Stimulated activated CD8-positive, alpha-beta memory T cell treated with anti-CD3 and anti-CD28 coated beads, Interleukin-7, amount 100 ng/mL, for 48 hours (primary cell): ENCODE data around the gene NANS.
"Not testable (repeated sequence)": the region's sequence is repeated elsewhere in the genome, so short reads cannot be mapped to it uniquely, and the experiment has no call there.

ENCODE experiments used
- DNase-seq, 2 donors: peaks; one replicate each; pipeline ENCODE4 v3.0.0-alpha.2; 2020; ENCODE audit warnings: low read depth in 1 of 2; ENCODE audit errors: extremely low read depth in 1 of 2

The NANS gene

DNA sequence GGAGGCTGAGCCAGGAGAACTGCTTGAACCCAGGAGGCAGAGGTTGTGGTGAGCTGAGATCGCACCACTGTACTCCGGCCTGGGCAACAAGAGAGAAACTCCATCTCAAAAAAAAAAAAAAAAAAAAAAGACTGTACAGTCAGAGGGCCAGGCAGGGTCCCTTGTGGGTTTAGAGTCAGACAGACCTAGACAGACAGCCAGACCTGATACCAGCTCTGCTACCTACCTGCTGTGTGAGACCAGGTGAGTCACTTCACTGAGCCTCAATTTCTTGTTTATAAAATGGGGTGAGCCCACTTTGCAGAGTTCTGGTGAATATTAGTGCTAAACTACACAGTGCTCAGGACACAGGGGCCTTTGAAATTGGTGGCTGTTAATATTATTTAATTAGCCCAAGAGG lies 42.8 kb downstream of the NANS start:
- DNase-seq: no peak

DNA sequence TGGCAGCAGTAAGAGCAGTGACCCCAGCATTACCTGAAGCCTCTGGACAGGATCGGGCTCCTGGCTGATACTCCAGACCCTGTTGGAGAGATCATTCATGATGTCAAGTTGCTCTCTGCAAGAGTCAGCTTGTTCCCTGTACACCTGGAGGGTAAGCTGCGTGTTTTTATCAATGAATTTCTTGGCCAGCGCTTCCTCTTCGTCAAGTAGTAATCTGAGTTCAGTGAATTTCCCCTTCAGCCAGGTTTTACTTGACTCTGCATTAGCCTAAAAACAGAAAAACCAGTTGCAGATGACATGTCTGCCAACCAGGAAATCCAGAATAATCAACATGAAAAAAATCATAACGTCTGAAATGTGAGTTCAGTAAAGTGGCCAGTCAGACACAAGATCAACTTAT lies 43.4 kb downstream of the NANS start:
- DNase-seq: no peak

DNA sequence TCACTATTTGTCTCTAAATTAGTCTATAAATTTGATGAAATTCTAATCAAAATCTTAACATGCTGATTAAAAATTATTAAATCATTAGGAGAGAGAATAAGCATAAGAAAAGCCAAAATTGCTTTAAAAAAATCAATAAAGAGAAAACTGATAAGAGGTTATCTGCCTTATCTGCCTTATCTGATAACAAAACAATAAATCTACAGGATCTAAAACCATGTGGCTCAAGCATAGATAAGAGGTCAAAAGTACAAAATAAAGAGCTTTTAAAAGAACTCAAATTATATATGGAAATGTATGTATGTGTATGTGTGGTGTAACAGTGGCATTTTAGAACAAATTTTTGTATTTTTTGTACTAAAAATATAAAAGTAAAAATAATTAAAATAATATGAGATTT lies 43.9 kb downstream of the NANS start:
- DNase-seq: no peak

DNA sequence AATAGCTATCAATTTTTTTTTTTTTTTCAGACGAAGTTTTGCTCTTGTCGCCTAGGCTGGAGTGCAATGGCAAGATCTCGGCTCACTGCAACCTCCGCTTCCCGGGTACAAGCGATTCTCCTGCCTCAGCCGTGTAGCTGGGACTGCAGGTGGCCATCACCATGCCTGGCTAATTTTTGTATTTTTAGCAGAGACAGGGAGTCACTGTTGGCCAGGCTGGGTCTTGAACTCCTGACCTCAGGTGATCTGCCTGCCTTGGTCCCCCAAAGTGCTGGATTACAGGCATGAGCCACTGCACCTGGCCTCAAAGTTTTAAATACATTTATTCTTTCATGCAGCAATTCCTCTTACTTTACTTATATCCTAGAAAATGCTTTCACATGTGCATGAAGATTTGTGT lies 44.9 kb downstream of the NANS start:
- no peak for DNase-seq

DNA sequence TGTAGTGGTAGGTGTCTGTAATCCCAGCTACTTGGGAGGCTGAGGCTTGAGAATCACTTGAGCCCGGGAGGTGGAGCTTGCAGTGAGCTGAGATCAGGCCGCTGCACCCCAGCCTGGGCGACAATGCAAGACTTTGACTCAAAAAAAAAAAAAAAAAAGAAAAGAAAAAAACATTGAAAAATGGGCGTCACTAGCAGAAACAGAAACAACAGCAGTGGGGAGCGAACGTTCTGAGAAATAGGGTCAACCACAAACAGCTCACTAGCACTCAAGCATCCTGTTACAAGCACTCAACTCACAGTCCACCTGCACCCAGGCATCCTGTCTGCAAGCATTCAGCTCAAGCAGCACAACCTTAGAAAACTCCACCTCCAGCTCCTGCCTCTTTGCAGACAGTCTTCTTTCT lies 45.3 kb downstream of the NANS start:
- DNase-seq: peak; percentile 25 to 75

DNA sequence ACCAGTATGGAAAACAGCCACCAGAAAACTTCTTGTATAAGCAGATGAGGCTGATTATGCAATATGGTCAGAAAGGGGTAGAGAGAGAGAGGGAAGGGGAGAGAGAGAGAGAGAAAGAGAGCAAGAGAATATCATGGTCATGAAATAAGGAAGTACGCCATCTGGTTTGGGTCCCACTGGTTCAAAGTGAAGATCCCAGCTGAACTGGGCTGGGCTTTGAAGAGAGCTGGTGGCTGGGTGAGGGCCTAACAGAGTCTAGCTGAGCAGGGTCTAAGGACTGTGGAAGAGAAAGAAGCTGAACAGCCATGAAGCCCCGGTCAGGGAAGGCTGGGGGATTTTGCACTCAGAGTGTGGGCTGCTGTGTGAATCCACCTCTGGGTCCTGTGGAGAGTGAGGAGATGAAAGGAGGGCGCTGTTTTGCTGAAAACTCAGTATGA lies 47.9 kb downstream of the NANS start:
- DNase-seq: no peak

DNA sequence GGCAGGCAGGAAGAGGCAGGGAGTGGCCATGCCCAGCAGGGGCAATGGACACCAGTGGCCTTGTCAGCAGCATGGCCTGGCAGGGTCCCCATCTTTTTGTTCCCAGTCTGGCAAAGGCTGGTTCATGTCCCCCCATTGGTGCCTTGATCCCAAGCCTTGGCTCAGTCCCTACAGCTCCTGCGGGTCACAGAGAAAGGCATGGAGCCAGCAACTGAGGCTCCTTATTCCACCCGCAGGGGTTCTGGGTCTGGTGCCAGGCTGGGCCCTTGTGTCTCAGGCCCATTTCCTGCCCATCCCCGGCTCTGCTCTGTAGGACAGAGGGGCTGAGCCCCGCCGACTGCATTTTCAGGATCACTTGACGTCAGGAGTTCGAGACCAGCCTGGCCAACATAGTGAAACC lies 48.5 kb downstream of the NANS start:
- DNase-seq: no peak

DNA sequence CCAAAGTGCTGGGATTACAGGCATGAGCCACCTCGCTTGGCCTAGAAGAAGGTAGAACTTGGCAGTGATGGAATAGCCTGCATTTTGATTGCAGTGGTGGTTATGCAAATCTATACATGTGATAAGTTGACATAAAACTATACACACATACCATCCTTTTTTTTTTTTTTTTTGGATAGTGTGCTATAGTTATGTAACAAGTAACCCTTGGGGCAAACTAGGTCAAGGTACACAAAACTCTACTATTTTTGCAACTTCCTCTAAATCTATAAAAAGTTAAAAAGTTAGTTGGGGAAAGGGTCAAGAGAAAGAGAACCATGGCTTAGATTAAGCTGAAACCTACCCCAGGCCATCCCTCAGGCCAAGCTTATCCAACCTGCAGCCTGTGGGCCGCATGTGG lies 51.4 kb downstream of the NANS start:
- DNase-seq: no peak

DNA sequence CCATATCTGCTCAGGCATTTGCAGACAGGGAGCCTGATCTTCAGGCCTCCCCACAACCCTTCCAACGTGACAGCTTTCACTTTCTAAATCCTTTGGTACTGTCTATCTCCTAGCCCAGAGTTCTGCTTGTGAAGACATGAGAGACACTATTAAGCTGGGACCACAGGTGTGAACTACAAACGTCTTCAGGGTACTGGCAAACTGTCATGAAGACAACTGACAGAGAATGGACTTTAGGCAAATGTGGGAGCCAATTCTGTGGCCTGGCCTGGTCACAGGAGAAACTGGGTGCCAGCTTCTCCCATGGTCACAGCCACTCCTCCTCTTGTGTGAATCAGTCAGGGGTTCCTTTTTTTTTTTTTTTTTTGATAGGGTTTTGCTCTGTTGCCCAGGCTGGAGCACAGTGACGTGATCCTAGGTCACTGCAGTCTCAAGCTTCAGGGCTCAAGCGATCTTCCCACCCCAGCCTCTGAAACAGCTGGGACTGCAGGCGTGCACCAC lies 52.0 kb downstream of the NANS start:
- no peak for DNase-seq

DNA sequence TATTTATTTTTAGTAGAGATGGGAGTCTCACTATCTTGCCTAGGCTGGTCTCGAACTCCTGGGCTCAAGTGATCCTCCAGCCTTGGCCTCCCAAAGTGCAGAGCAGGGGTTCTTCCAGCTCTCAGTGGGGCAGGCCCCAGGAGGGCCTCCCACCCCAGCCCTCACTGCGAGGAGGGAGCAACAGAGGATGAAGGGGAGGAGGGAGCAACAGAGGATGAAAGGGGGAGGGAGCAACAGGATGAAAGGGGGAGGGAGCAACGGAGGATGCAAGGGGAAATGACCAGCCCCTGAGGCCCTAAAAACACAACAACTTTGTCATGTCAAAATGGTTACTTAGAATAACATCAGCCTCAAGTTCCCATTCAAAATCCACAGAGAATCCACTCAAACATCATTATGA lies 52.5 kb downstream of the NANS start:
- DNase-seq: no peak

DNA sequence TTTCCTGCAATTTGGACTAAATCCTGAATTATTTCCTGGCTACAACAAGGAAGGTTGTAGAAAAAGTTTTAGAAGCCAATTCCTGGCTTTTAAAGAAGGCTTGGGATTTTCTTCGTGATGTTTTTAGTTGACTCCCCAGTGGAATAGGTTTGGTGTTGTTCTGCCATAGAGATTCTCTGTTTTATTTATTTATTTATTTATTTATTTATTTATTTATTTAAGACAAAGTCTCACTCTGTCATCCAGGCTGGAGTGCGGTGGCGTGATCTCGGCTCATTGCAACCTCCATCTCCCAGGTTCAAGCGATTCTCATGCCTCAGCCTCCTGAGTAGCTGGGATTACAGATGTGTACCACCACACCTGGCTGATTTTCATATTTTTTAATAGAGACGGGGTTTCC lies 60.6 kb downstream of the NANS start:
- DNase-seq: not testable (repeated sequence)

DNA sequence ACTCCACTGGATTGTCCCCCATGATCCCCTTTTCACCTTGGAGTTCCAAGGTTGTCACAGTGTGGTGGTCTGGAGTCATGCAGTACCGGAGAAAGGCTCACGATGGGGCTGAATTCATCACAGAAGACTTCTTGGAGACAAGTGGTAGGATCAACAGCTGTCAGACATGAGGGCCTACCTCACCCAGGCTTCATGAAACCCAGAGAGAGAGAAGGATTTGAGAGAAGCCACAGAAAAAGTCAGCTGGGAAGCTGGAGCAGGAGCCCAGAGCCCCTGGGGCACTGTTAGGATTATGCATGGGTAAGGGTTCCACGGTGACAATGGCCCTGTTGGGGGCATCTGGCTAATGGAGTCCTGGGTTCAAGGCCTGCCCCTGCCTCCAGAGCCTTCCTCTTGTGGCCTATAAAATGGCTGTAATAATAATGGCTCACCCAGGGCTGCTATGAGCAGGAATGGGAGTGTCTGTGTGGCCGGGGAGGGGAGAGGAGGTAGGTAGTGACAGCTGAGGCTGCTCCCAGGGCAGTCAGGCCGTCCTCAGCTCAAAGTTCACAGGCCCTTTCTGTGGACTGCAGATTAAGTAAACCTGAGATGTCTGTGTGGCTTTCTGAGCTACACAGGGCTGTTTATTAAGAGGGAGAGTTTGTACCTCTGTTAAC lies 61.6 kb downstream of the NANS start:
- peak in 1 of 2 donors; percentile 22 for DNase-seq

DNA sequence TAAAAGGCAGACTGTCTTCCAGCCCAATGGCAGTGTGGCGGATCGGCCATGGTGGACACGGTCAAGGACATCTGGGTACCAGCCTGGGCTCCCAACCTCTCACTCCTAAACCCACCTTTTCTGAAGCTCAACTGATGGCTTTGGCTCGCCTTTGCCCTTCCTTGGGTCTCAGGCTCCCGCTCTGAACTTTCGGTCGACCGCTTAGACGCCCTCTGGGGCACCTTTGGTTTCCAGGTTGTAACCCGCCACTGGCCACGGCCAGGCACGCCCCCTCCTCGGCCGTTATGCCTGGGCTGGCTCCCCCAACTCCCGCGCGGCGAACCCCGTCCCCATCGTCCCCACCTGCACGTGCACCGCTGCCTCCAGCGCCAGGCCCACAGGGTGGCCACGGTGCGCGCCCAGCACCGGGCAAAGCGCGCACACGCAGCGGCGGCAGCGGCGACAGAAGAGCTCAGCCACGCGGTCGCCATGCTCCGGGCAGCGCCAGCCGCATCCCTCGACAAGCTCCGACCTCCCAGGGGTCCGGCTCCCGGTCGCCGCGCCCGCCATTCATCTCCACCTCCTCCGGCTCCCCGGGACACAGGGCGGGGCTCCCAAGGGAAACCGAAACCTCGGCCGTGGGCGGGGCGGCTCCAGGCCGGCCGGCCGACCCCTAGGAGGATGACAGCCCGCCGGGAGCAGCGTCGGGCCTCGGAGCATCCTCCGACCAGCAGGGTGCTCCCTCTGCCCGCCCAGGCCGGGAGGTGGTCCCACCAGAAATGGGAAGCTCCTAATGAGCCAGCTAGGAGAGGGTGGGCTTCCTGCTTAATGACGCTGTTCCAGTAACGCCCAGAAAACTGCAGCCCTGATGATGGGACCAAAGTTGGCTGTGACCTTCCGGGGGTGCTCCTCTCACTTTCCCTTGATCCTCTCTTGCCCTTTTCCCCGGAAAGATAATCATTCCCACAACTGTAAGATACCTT lies 62.4 kb downstream of the NANS start, which contains the start of gene TRIM14:
Gene TRIM14 (minus strand): TSS at position 583 of the 962 bp plus-strand sequence. CDS start 34 bp downstream, at position 549.
- peak; percentile 32 to 41 for DNase-seq

DNA sequence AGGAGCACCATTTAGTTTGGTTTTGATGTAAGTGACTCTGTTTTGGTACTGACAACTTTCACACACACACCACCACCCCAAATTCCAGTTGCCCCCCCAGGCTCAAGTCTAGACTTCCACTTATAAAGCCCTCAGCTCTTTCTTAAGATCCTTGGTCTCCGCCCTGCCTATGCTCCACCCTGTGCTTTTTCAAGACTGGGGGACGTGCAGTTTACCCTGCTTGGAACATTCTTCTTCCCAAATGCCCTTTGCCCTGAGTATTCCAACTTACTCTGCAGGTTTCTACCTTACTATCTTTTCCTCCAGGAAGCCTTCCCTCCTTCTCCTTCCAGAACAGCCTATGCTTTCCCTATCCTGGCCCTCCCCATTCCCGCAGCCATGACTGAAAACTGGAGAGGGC lies 63.9 kb downstream of the NANS start:
- no peak for DNase-seq

DNA sequence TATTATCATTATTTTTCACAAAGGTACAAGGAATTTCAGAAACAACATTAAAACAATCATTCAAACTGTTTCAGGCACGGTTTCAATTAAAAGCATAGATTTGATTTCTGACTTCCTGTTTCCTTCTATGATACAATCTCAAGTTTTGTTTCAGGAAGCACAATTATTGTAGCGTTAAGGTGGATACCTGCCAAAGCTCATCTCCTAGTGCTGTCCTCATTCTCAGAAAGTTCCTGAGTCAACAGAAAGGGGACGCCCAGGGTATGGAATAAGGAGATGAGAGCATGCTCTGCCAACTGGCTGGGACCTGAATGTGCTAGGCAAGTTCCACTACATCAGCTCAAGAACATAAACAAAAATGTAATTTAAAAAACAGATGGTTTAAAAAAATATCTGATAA lies 64.5 kb downstream of the NANS start:
- DNase-seq: no peak

DNA sequence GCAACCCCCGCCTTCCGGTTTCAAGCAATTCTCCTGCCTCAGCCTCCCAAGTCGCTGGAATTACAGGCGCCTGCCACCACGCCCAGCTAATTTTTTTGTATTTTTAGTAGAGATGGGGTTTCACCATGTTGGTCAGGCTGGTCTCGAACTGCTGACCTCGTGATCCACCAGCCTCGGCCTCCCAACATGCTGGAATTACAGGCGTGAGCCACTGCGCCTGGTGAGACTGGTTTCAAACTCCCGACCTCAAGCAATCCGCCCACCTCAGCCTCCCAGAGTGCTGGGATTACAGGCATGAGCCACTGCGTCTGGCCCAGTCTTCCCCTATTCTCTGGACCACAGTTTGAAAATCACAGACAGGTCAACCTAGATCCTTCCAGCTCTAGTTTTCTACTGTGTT lies 67.6 kb downstream of the NANS start:
- not testable (repeated sequence) for DNase-seq

DNA sequence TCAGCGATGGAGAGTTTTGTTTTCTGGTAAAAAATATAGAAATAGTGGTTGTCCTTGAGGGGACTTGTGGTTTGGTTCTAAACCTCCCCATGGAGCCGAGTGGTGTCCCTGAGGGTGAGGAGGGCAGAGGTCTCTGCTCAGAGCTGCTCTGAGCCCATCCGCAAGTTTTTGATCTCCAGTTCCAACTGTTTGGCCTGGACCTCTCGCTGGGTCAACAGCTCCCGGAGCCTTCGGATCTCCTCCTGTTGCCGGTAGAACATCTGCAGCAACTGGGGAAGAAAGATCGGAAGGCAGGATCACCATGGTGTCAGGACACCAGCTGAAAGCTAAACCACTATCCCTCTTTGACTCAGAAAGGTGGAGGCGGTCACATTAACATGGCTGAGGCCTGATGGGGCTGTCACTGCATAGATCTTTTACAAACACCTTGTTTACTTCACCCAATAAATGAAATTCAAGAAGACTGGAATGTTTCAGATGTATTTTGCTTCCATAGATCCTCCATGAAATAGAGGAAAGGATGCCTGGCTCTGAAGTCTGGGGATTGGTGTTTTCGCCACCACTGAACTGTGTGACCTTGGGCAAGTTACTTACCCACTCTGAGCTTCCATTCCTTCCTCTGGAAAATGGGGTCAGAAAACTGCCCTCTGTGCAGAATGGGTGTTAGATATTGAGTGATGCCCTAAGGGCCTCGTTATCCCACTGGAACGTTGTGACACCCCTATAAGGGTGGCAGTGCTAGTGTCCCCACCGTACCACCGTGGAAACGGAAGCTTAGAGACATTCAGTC lies 68.3 kb downstream of the NANS start:
- no peak for DNase-seq

DNA sequence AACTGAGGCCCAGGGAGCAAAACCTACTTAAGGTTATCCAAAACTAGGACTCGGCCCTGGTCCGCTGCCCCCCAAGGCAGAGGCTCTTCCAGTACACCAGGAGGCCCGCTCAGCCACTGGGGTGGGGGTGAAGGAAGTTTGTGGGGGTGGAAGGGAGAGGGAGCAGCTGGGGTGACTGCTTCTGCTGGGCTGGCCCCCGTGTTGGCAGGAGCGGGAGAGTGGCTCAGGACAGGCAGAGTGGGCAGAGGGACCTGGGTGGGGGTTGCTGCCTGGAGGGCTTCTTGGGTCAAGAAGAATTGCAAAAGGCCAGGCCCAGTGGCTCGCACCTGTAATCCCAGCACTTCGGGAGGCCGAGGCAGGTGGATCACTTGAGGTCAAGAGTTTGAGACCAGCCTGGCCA lies 70.7 kb downstream of the NANS start:
- DNase-seq: no peak

DNA sequence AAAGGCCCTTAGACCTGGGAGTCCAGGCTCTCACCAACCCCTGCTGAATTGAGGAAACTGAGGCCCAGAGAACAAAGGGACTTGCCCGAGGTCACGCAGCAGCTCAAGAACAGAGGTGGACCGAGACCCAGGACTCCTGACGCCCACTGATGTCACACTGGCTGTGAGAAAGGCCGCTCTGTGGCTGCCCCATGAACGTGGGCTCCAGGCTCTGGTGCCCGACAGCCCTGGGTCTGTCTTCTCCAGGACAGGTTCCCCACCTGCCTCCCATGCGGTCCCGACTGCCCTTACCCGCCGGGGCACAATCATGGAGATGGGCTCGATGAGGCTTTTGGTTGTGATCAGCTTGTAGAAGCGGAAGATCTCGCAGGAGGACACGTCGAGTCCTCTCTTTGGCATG lies 71.8 kb downstream of the NANS start:
- no peak for DNase-seq

DNA sequence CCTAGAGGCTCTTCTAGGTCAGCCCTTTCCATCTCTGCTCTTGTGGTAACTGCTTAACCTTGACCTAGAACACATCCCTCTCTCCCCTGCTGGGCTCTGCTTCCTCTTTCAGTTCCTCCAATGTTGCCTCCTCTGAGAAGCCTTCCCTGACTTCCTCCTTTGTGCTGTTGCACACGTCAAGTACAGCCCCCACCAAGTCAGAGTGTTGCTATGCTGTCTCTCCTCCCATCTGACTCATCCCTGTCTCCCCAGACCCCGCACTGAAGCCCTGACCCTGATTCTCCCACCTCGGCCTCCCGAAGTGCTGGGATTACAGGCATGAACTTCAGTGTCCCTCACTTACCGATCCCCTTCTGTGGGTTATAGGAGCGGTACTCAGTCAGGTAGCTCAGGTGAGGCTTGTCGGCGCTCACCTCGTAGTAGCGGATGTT lies 72.9 kb downstream of the NANS start:
- no peak for DNase-seq

DNA sequence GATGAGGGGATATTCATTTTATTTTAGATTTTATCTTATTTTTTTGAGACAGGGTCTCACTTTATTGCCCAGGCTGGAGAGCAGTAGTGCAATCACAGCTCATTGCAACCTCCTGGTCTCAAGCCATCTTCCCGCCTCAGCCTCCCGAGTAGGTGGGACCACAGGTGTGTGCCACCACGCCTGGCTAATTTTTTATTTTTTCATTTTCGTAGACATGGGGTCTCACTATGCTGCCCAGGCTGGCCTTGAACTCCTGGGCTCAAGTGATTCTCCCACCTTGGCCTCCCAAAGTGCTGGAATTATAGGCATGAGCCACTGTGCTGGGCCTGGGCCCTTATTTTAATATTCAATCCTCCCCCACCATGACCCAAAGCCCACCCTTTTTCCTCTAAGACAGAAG lies 73.5 kb downstream of the NANS start:
- DNase-seq: not testable (repeated sequence)
